GM21360 (cell line): Measurements from ENCODE around the gene INTS15.

Experiments used
- ATAC-seq: cut with Tn5 transposase; IDR thresholded peaks from one replicate; pipeline ENCODE4 v1.9.1; 2021; ENCODE audit warnings: mild to moderate bottlenecking, moderate library complexity; ENCODE audit not compliant: unreplicated experiment

The INTS15 gene

DNA sequence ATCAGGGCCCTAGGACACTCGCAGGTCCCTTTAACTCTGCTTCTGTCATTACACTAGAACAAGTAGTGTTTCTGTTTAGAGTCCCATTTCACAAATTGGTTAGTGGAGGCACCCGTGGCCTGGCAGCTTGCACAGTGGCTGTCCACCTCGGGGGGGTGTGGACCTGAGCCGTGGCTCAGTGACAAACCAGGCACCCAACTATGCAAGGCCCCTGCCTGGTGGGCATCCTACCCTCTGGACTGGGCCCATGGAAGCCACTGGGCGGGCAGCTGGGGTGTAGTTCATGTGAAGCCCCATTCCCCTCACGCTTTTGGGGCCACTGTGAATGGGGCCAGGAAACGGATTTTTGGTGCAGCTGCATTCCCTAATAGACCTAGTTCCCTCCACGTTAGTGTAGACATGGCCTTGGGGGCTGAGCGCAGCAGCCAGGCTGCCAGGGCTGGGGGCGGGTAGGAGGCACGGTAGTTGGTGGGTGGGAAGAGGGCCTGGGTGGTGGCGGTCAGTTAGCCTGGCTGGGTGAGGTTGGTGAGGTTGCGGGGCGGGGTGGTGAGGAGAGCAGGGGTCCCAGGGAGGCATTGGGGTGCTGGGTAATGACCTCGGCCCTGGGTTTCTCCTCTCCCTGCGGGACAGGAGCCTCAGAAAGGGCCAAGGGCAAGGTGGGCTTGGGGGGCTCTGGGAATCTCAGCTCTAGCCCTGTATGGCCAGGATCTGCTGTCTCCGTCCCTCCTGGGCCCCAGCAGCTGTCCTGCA, 66.0 kb downstream of the INTS15 start:
- no peak for ATAC-seq

DNA sequence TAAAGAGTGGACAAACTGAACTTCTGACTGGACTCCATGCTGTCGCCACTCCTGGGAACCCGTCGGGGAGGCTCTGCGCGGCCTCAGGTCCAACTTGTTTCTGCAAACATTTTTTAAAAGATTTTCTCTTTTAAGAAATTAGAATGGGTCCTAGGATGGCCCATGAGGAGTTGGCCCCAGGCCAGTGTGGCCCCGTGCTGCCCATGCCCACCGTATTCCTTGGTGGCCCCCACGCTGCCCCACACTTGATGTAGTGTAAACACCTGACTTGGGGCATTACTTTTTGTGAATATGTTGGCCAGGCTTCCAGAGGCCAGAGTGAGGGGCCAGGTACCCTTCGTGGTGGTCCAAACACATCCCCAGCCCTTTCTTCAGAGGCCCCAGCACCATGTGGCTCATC, 66.6 kb downstream of the INTS15 start:
- no peak for ATAC-seq
